GM21528 (cell line): ENCODE data around the gene ELP4.

Experiments
- ATAC-seq: cut with Tn5 transposase; IDR thresholded peaks from one replicate; pipeline ENCODE4 v1.9.1; 2021; ENCODE audit warnings: mild to moderate bottlenecking, moderate library complexity; ENCODE audit not compliant: unreplicated experiment, low FRiP score

The ELP4 gene

DNA sequence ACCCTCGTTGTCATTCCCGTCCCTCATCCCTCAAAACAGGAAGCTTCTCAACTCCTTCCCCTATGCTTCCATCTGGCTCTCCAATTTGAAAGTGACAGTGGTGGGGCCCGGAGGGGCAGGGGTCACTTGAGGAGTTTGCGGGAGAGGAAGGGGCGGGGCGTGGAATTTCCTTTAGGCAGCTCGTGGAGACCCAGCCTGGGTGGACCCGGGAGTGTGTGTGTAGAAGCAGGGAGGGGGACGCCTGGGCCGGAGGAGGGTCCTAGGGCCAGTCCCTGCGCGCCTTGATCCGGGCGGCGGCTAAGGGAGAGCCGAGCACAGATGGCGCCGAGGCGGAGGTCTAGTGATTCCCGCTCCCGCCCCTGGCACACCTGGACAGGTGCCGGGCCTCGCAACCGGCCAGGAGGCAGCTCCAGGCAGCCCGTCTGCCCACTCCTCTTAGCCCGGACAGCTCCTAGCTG is 309.3 kb downstream of the ELP4 start:
- no peak for ATAC-seq

DNA sequence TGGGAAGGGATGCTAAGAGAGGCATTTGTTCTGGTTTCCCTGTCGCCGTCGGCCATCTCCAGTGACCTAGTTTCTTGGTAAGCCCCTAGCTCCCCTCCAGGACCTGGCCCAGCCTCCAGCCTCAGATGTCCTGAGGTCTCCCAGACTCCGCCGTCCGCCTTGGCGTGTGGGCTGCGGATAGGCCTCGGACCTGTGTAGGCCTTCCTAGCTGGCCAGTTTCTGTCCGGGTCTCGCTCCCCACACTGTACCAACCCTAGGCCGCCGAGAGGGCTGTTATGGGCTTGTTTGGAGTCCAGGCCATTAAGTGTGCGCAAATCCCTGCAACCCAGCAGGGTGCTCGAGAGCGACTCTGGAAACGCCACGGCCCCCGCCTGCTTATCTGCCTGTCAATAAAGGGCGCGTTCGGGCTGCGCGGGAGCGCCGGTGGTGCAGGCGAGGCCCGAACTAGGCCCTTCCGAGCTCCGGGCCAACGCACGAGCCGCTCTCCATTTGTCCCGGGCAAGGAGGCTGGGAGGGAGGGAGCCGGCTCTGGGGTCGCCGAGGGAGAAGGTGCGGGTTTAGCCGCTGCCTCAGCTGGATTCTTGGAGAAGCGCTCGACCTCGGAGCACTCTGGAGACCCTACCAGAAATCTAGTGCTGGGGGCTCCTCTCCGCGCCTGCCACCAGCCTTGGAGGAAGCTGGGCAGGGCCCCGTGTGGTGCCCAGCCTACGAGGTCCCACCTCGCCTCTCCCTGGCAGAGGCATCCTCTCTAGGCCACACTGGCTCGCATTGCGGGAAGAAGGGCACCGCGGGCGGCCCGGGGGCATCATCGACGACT is 310.3 kb downstream of the ELP4 start:
- ATAC-seq = no peak

DNA sequence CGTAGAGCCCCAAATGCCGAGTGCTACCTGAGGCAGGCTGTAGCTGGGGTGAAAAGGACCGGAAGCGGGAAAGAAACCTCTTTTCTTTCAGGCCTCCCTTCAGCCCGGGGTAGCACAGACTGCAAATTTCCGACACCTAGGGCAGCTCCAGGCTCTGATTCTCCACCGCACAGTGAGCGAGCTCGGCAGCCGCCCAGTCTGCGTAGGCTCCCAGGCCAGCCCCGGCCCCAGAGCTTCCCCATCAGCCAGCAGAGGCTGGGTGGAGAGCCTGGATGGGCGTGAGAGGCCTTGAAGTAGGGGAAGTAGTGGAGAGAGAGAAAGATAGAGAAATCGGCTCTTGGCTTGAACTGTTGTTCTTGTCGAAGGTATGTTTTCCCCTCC is 310.9 kb downstream of the ELP4 start:
- ATAC-seq = no peak

DNA sequence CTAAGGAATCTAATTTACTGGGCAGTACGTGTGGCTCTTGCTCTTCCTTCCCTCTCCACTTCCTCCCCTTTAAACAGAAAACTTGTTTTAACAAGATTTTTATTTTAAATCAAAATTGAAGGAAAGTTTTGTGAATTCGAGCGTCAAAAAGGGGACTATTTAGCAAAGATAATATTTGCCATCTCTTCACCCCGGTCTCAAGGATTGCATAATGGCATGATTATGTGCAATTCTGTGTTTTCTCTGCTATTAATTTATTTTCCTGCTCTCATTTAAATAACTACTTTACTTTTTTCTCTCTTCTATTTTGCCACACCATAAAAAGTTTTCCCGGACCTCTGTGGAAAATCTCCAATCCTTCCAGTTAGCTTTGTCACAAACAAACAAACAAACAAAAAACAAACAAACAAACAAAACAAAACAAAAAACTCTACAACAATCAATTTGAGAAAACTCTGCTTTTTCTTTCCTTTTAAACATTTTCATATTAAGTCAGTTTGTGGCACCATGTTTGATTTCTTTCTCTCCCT is 311.7 kb downstream of the ELP4 start:
- ATAC-seq = no peak

DNA sequence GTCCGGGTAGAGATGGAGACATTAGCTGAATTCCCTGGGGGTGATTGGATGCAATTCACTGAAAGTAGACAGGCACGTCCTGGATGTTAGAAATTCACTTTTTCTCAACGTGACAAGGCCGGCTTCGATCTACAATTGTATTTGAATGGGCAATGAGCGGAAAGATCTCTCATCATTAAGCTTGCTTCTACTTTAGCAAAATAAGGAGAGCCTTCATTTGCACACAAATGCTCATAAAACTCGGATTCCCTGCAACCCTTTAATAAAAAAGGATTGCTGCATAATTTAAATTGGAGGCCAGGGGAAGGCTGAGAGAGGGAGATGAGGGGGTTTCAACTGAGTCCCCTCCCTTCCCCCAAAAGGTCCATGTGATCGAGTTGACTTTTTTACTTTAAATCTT is 312.2 kb downstream of the ELP4 start:
- ATAC-seq = no peak

DNA sequence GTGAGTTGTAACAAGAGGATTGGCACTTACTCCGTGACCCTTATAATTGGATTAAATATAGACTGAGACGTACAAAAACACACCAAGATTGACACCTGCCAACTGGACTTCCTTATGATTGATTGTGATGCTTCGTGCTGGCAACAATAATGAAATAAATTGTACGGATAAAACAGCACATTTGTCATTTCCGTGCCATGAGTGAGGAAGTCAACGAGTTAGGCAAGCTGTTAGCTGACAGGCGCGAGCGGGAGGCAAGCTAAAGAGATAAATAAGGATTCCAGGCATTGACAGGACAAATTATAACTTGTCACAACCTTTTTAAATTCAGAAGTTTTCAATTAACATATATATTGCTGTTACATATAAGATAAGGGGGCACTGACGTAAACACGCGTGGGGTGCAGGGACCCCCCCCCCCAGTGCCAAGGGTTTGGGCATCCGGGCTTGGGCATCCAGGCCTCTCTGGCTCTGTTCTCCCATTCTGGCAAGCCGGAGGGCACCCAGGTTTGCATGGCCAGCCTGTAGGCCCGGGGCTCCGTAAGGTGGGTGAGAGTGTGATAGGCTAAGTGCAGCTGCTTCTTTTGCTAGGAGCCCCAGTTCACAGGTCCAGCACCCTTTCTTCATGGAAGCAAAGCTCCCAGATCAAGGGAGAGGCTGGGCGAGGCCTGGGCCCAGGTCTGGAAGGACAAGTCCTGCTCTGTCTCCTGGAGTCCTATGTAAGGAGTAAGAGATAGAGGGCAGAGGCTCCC is 312.8 kb downstream of the ELP4 start:
- ATAC-seq = no peak

DNA sequence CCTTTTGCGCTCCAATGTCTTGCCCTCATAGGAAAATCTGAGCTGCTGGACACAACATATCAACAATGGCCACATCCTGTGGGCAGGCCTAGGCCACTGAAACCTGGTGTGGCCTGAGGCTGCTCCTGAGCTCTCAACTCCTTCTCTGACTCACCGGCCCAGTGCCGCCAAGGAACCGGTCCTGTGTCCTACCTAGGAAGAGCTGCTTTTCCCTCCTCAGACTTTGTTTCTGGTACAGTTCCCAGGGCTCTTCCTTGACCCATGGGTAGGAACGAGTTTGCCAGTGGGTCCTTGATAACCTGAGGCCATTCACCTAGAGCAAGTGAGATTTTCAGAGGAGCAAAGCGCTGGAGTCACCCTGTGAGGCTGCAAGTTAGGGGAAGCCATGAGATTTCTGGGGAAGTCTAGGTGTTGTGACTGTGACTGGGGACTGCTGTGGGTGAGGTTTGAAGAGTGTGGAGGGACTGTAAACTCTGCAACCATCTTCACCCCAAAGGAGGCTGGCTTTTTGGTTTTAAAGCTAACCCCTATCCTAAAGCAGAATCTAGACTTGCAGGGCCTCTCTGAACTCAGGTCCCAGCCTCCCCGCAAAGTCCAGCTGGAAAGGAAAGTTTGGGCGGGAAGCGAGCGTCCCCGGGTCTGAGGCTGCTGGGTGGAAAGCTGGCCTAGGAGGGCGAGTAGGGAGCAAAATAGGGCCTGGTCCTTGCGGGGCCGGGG is 313.5 kb downstream of the ELP4 start:
- ATAC-seq = no peak

DNA sequence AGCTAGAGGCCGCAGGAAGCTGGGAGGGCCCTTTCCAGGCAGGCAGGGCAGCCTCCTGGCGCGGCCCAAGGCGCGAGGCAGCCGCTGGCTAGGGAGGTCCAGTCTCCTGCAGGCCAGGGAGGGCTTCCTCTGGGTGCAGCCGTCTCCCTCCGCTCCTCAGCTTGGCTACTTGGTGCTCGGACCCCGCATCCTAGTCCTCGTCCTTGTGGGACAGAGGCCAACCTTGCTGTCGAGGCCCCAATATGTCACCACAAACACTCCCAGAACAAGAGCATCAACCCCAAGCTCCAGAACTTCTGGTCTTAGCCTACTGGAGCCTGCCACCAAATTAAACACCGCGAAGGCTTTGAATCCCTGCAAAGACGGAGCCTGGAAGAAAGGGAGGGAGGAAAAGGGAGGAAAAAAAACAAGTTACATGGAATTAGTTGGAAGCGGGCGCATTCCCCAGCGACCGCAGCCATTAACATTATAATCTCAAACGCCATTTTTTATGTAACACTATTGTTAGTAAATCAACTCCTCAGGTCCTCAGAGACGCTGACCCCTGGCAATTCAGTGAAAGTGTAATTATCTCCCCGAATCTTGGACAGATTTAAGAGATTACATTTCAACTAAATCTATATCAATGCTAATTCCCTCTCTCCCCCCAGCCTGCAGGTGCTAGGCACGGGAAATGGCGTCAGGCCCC is 314.2 kb downstream of the ELP4 start:
- no peak for ATAC-seq

DNA sequence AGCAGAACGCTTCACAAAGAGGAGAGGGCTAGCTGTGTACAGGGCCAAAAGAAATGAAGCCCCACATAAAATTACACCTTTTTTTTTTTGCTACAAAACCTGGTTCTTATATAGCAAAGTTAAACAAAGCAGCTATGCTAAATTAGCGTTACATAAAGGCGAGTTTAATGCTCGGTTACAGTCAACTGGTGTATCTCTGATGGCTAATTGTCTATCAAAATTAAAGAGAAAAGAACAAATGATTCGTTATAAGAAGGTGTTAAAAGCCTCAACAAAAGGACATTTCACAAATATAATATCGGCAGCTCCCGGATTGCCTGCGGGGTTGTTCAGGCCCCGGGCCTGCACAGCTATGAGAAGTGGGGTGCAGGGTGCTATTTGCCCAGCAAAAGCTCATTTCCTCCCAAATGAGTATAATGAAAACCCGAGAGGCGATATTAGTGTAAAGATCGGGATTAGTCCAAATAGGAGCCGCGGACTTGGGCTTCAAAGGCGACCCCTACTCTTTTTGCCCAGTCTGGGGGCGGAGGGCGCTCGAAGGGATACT is 314.8 kb downstream of the ELP4 start:
- no peak for ATAC-seq

DNA sequence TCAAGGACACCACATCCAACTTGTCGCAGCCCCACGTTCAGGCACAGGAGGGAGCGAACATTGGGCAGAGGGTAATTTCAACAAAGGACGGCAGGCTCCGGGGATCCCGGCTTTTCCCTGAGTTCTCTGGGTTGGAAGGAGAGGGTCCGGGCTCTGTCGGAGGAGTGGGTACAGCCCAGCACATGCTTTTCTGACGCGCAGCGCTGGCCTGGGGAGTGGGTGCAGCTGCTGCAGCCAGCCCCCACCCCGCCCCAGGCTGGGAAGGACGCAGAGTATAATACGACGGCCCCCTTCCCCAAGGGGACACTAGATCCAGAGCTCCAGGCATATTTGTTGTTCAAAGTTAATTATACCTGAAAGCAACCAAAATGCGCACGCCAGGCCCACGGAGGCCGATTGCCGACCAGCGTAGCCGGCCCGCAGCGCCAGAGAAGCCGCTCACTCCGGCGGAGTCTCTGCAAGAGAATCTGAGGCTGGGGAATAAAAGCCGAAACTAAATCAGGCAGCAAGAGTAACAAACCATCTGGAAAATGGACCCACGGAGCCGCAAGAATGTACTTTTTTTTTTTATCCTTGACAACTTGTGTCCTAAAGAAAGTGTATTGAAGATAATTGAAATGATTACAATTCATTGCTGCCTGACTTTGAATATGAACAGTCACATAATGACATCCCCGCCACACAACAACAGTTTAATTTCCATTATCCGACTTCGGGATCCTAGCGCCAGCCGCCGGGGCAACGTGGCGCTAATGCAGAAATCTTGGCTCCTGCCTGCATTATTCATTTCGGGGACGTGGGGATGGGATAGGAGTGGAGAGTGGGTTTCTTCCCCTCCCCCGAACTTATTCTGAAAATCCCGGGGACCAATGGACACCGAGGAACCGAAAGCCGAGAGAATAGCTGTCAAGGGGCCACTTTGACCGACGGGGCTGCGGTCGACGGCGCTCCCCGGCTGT is 315.6 kb downstream of the ELP4 start:
- no peak for ATAC-seq

DNA sequence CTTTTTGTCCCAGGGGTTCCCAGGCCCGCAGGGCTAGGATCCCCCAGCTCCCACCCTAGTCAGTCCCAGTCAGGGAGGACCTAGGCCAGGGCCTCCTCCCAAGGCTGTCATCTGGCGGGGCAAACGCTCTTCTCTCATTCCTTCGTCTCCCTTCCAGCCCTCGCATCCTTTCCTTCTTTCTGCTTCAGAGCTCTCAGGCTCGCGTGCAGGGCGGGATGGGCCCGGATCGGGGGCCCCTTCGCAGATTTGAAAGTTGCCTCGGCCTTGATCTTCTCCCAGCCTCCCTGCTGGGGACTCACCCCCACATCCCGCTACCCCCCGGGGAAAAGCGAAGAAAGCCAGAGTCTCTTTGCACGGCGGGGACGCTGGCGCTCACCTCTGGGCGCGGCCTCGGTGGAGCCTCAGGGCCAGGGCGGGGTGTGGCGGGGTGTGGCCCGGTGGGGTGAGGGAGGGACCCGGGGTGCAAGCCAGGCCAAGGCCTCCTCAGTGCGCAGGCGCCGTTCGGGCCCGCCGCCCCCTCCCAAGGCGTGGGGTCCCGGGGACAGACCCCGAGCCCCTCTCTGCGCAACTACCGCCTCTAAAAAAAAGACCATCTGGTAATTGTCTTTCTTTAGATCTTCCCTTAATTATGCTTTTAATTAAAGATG is 316.4 kb downstream of the ELP4 start:
- no peak for ATAC-seq

DNA sequence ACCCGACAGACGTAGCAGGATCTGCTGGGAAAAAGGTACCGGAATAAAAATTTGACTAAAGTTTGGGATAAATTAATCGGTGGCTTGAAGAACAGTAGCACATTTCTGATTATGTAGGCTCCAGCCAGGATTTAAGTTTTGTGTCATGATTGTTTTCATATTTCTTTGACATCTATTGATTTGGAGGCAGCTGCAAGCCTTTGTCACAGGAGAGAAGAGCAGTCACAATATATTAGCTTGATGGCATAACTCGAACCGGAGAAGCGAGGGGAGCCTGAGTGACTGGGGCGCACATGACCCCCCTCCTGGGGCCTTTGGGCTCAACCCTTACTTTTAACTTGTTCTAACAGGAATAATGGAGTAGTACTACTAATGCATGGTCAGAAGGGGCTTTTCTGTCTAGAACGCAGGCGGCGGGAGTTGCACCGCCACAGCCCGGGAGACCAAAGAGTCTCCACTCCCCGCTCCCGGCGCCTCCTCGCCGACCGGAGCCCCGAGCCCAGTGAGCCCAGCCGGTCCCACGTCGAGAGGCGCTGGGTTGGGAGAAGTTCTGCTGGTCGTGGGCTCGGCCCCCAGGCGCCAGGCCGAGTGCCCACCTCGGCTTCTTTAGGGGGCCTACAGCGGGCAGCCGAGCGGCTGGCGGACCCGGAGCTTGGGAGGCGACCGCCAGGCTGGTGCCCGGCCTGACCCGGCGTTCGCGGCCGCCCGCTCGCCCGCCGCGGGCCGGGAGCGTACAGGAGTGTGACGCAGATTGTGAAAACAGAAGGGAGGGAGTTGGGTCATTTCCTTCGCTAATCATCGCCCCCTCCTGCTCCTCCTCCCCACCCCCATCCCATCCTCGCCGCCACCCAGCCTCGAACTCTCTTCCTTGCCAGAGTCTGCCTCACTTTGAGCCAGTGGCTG is 317.2 kb downstream of the ELP4 start:
- ATAC-seq = no peak

DNA sequence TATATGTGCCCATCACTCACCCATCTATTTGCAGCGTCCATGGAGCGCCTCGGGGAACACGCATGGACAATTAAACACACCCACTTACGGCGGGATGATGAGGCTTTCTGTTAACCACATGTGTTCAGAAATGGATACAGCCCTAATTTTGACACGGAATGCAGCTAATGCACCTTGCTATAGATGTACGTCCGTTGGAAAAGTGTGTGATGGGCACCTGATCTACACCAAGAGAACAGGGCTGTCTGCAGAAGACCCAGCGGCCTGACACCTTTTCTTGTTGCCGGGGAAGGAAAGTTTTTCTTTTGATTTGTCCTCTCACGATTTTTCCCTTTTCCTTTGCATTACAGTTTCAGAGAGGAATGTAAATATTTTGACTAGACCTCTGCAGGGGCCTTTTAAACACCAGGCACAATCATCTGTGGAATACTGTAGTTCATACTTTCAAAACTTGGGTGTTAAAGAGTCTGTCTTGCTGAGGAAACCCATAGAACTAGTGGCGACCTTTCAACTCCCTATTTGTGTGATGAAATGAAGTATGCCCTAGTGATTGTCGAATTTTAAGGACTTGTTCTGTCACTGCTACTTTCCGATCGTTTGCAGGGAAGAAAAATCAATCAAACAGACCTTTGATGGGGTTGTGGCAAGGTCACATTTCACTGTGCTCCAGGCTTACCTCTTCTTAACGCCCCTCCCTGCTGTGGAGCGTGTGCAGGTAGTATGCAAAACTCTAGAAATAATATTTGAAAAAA is 318.1 kb downstream of the ELP4 start:
- ATAC-seq = no peak

DNA sequence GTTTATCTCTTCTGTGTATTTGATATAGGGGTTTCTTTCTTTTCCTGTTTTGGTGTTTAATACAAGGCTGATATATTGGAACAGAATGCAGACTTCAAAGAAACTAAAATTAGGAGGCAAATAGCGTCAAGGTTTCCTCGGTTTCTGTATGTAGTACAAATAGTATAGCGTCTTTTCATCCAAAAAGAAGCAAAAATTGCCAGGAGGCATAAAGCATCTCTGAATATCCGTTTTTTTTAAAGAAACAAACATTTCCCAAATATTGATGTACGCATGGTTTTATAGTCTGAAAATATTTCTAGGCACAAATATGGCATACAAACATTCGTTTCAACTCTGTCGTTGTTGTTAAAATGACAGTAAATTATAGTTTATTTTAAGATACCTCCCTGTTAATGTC is 318.6 kb downstream of the ELP4 start:
- no peak for ATAC-seq

DNA sequence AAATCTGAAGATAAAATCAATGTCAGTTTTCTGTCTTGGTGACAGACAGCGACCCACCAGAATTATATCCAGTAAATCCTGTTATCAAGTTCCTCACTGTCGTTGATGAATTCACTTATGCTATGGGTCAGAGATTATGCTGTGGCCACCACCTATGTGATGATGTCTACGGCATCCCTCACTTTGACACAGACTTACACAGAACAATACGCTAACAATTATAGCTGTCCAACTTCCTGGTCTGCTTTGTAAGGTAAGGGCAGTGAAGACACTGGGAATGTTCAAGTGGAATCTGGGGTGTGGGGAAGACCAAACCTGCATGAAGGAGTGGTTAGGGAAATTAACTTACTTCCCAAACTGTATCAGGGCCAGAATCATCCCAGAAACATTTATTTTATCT is 320.8 kb downstream of the ELP4 start:
- ATAC-seq = no peak

DNA sequence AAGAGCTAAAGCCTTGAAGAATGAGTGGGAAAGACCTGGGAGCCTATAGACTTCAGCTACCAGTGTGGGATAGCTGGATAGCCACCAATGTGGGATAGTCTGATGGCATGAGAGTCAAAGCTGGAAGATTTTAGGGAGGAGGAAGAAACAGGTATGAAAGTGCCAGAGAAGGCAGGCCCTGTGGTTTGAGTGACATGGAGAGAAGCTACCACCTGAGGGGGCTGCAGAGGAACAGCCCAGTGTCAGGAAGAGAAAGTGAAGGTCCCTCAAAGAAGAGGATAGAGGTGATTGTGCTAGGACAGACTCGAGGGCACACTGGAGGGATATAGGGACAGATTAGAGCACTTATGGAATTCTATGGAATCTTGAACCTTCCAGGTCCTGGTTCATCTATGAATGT is 324.7 kb downstream of the ELP4 start:
- no peak for ATAC-seq
